PC-3 (cell line): ENCODE data around the gene SUSD3. TPM values are rescaled to one million over a fixed set of nuclear protein-coding genes. Genes with fewer than 3 reads are reported as not detected.
A peak's percentile ranks its signal among the peaks of the same experiment; 100 is the strongest.

Experiments used
- ATAC-seq: fragments of 200-7000 bp; cut with Tn5 transposase; 2 replicates; pipeline ENCODE4 v1.9.1; 2020; ENCODE audit warnings: mild to moderate bottlenecking, moderate library complexity
- BruUV-seq: library from RNA; stranded (reverse); fragments of 400-500 nt; replicated peaks from 2 replicates; lab custom pipeline; 2021; lab: Mats Ljungman, UMichigan
- CTCF ChIA-PET: fragments of 300-600 bp; sonication (Branson Sonifier 250); formaldehyde crosslinking; loops from one replicate; lab custom pipeline; 2022; ENCODE audit warnings: antibody characterized with exemption; lab: Charles Lee
- POLR2A ChIA-PET: fragments of 300-600 bp; sonication (Branson Sonifier 250); formaldehyde crosslinking; loops from one replicate; lab custom pipeline; 2022; ENCODE audit warnings: antibody characterized with exemption; ENCODE audit not compliant: unreplicated experiment; lab: Charles Lee
- DNase-seq: peaks from one replicate; pipeline ENCODE4 v3.0.0-alpha.2; 2015
- H2AFZ ChIP-seq: fragments of 300-600 bp; sonication (generic); 2 replicates; pipeline ENCODE4 v1.6.0; 2016; ENCODE audit warnings: antibody characterized with exemption, low read length
- H3F3A ChIP-seq: fragments of 300-600 bp; sonication (generic); one replicate; pipeline ENCODE4 v1.6.0; 2017; ENCODE audit warnings: antibody characterized with exemption, low read length, control low read depth, mild to moderate bottlenecking; ENCODE audit not compliant: unreplicated experiment
- H3K27ac ChIP-seq: fragments of 300-600 bp; sonication (generic); 2 replicates; pipeline ENCODE4 v1.5.1; 2016; ENCODE audit warnings: mild to moderate bottlenecking, low read length
- H3K27me3 ChIP-seq: fragments of 300-600 bp; sonication (generic); 2 replicates; pipeline ENCODE4 v1.6.1; 2016; ENCODE audit warnings: low read length, mixed read lengths
- H3K36me3 ChIP-seq: fragments of 300-600 bp; sonication (generic); 2 replicates; pipeline ENCODE4 v1.6.1; 2016; ENCODE audit warnings: low read depth, mixed run types, low read length, mixed read lengths
- H3K4me1 ChIP-seq: fragments of 300-600 bp; sonication (generic); 2 replicates; pipeline ENCODE4 v1.5.1; 2016; ENCODE audit warnings: low read length; ENCODE audit not compliant: insufficient read depth
- H3K4me2 ChIP-seq: fragments of 300-600 bp; sonication (generic); 2 replicates; pipeline ENCODE4 v1.6.0; 2016; ENCODE audit warnings: low read length
- H3K4me3 ChIP-seq: fragments of 300-600 bp; sonication (generic); 2 replicates; pipeline ENCODE4 v1.5.1; 2016; ENCODE audit warnings: mild to moderate bottlenecking, low read length, mixed read lengths
- H3K79me2 ChIP-seq: fragments of 300-600 bp; sonication (generic); 2 replicates; pipeline ENCODE4 v1.6.1; 2017; ENCODE audit warnings: low read length, mixed read lengths
- H3K9ac ChIP-seq: fragments of 300-600 bp; sonication (generic); 2 replicates; pipeline ENCODE4 v1.6.0; 2016; ENCODE audit warnings: mild to moderate bottlenecking, low read length
- H3K9me2 ChIP-seq: fragments of 300-600 bp; sonication (generic); replicated peaks from 2 replicates; pipeline ENCODE4 v1.6.1; 2016; ENCODE audit warnings: mixed run types, low read length, mixed read lengths
- H3K9me3 ChIP-seq: fragments of 300-600 bp; sonication (generic); 2 replicates; pipeline ENCODE4 v1.6.1; 2016; ENCODE audit warnings: low read length, mixed read lengths
- H4K20me1 ChIP-seq: fragments of 300-600 bp; sonication (generic); 2 replicates; pipeline ENCODE4 v1.6.1; 2016; ENCODE audit warnings: low read length, mixed read lengths
- CTCF ChIP-seq: fragments of 300-600 bp; sonication (generic); conservative IDR thresholded peaks from 2 replicates; pipeline ENCODE4 v1.5.1; 2017; ENCODE audit warnings: antibody characterized with exemption, low read depth, mild to moderate bottlenecking, low read length
- EZH2 ChIP-seq: fragments of 300-600 bp; sonication (generic); IDR thresholded peaks from one replicate; pipeline ENCODE4 v1.6.1; 2017; ENCODE audit warnings: antibody characterized with exemption, mild to moderate bottlenecking, low read length; ENCODE audit not compliant: unreplicated experiment
- EZH2phosphoT487 ChIP-seq: fragments of 300-600 bp; sonication (generic); IDR thresholded peaks from 2 replicates; pipeline ENCODE4 v1.6.1; 2018; ENCODE audit warnings: mild to moderate bottlenecking, antibody characterized with exemption, low read length, borderline replicate concordance
- intact Hi-C: fragments of 100-400 bp; cut with micrococcal nuclease; formaldehyde crosslinking; loops from 2 replicates; pipeline ENCODE4 v1.9.0; 2023
- total RNA-seq: library from RNA; depleted of rRNA; stranded (reverse); fragments of >200 nt; gene quantifications from 2 replicates; pipeline ENCODE4 v1.2.3, GENCODE V29; 2014

SUSD3 gene
- total RNA-seq, 1 experiment from 2014 or later = 13.4 TPM

- ChIA-PET CTCF (no interaction called here), POLR2A (no interaction called here)
- no peak overlapping the region for H3K9ac ChIP-seq
- H3K9me3 ChIP-seq = no peaks in the 10 kb centered on the region
- no TSS peak for BruUV-seq
- ATAC-seq (no peak), DNase-seq (no peak)
- H3K4me2 ChIP-seq = peak overlapping the region; percentile 98; the same call in 1 of the 2 replicates
- no peak for TF ChIP-seq EZH2
- no peak for TF ChIP-seq EZH2phosphoT487
- no peak for TF ChIP-seq CTCF
- intact Hi-C loops = no loop called here
- peaks cover 23% of the 10 kb centered on the region for H3K79me2 ChIP-seq
- H3K27me3 ChIP-seq = no peaks in the 10 kb centered on the region
- H3K4me1 ChIP-seq = peaks cover 19% of the 10 kb centered on the region
- no peaks in the 10 kb centered on the region for H4K20me1 ChIP-seq
- H3K9me2 ChIP-seq = no peaks in the 10 kb centered on the region
- H2AFZ ChIP-seq = no peak overlapping the region
- H3K4me3 ChIP-seq = no peak overlapping the region
- H3K27ac ChIP-seq = no peak overlapping the region
- H3K36me3 ChIP-seq = no peaks in the 10 kb centered on the region
- no peaks in the 10 kb centered on the region for H3F3A ChIP-seq
Measured at GRCh38 chr9:93131599-93132286, 73.2 kb downstream of the SUSD3 start.

- TF ChIP-seq EZH2phosphoT487 (no peak), EZH2 (no peak), CTCF (no peak)
- no peaks in the 10 kb centered on the region for H3K36me3 ChIP-seq
- no peak overlapping the region for H3K27ac ChIP-seq
- H3K4me3 ChIP-seq = peak overlapping the region; percentile 88
- H2AFZ ChIP-seq = peak overlapping the region; percentile 93; the same call in 1 of the 2 replicates
- ChIA-PET CTCF (no interaction called here), POLR2A (no interaction called here)
- no TSS peak for BruUV-seq
- H3K9me2 ChIP-seq = no peaks in the 10 kb centered on the region
- DNase-seq = peak; percentile 23
- H3K27me3 ChIP-seq = no peaks in the 10 kb centered on the region
- ATAC-seq = peak; percentile 31
- no peaks in the 10 kb centered on the region for H4K20me1 ChIP-seq
- peak overlapping the region; percentile 98 for H3K4me2 ChIP-seq
- no peak overlapping the region for H3K9ac ChIP-seq
- no peaks in the 10 kb centered on the region for H3F3A ChIP-seq
- H3K9me3 ChIP-seq = no peaks in the 10 kb centered on the region
- intact Hi-C loops = no loop called here
- H3K4me1 ChIP-seq = peaks cover 19% of the 10 kb centered on the region
- H3K79me2 ChIP-seq = peaks cover 23% of the 10 kb centered on the region
Measured at GRCh38 chr9:93132287-93132927, 73.9 kb downstream of the SUSD3 start.
